Neural progenitor cell (in vitro differentiated cells): ENCODE data around the gene CSF3R.

Source experiments
- CTCF ChIP-seq: fragments of 200-600 bp; sonication (generic); IDR thresholded peaks from 2 replicates; pipeline ENCODE4 v1.5.1; 2017; ENCODE audit warnings: antibody characterized with exemption, mild to moderate bottlenecking
- EZH2 ChIP-seq: fragments of 200-600 bp; sonication (generic); IDR thresholded peaks from 2 replicates; pipeline ENCODE4 v1.6.1; 2017; ENCODE audit warnings: antibody characterized with exemption, mild to moderate bottlenecking, moderate library complexity
- EZH2phosphoT487 ChIP-seq: fragments of 200-600 bp; sonication (generic); IDR thresholded peaks from 2 replicates; pipeline ENCODE4 v1.6.1; 2017; ENCODE audit warnings: antibody characterized with exemption

GRCh38 chr1:36425791-36426190 is 56.9 kb downstream of the CSF3R start:
- TF ChIP-seq CTCF (no peak), EZH2 (no peak), EZH2phosphoT487 (no peak)
